Loucy (cell line): Measurements from ENCODE around the gene KCNIP3.
"Not testable (repeated sequence)": the region's sequence is repeated elsewhere in the genome, so short reads cannot be mapped to it uniquely, and the experiment has no call there.

ENCODE experiments used
- CTCF ChIP-seq: fragments of 200-600 bp; sonication (generic); conservative IDR thresholded peaks from 2 replicates; pipeline ENCODE4 v1.5.1; 2014; ENCODE audit warnings: mild to moderate bottlenecking, antibody characterized with exemption, low read length
- EZH2phosphoT487 ChIP-seq: fragments of 200-600 bp; IDR thresholded peaks from 2 replicates; pipeline ENCODE4 v1.6.1; 2018; ENCODE audit warnings: antibody characterized with exemption, mild to moderate bottlenecking, moderate library complexity, borderline replicate concordance

DNA sequence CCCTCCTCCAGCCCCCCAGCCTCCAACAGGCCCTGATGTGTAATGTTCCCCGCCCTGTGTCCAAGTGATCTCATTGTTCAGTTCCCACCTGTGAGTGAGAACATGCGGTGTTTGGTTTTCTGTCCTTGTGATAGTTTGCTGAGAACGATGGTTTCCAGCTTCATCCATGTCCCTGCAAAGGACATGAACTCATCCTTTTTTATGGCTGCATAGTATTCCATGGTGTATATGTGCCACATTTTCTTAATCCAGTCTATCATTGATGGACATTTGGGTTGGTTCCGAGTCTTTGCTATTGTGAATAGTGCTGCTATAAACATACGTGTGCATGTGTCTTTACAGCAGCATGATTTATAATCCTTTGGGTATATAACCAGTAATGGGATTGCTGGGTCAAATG lies 58.3 kb downstream of the KCNIP3 start:
- not testable (repeated sequence) for TF ChIP-seq EZH2phosphoT487, CTCF
